ENCODE data around the gene MGAM2.
A peak's percentile ranks its signal among the peaks of the same experiment; 100 is the strongest.

The MGAM2 gene

GRCh38 chr7:142176901-142177300 lies 65.4 kb downstream of the MGAM2 start:
- DNase-seq (ENCODE audit: low spot score), result no peak

GRCh38 chr7:142177869-142178268 lies 66.4 kb downstream of the MGAM2 start:
- no peak for DNase-seq (ENCODE audit: low spot score)

GRCh38 chr7:142180426-142180825 lies 68.9 kb downstream of the MGAM2 start:
- DNase-seq (ENCODE audit: low spot score), result no peak

- no peak for DNase-seq (ENCODE audit: low spot score)
These were observed 69.7 kb downstream of the MGAM2 start for GRCh38 chr7:142181211-142181610.

GRCh38 chr7:142181966-142182365 lies 70.4 kb downstream of the MGAM2 start:
- DNase-seq (ENCODE audit: low spot score), result no peak

- DNase-seq (ENCODE audit: low spot score), result no peak
These were observed 73.6 kb downstream of the MGAM2 start for GRCh38 chr7:142185069-142185468.

GRCh38 chr7:142185801-142186200 lies 74.3 kb downstream of the MGAM2 start:
- no peak for DNase-seq (ENCODE audit: low spot score)

GRCh38 chr7:142188154-142188553 lies 76.6 kb downstream of the MGAM2 start:
- DNase-seq (ENCODE audit: low spot score), result no peak

- peak; percentile 48 for DNase-seq (ENCODE audit: low spot score)
These were observed 77.3 kb downstream of the MGAM2 start for GRCh38 chr7:142188846-142189245.

GRCh38 chr7:142194201-142194600 lies 82.7 kb downstream of the MGAM2 start:
- peak; percentile 74 for DNase-seq (ENCODE audit: low spot score)

- peak; percentile 88 for DNase-seq (ENCODE audit: low spot score)
These were observed 84.7 kb downstream of the MGAM2 start for GRCh38 chr7:142196066-142196840.

- no peak for DNase-seq (ENCODE audit: low spot score)
These were observed 88.7 kb downstream of the MGAM2 start for GRCh38 chr7:142200206-142200605.

GRCh38 chr7:142228537-142229104 lies 117.1 kb downstream of the MGAM2 start:
- DNase-seq (ENCODE audit: low spot score), result no peak

- DNase-seq (ENCODE audit: low spot score), result peak; percentile 35
These were observed 120.2 kb downstream of the MGAM2 start for GRCh38 chr7:142231716-142232115.

GRCh38 chr7:142240546-142240945 lies 129.0 kb downstream of the MGAM2 start:
- DNase-seq (ENCODE audit: low spot score), result no peak

GRCh38 chr7:142243823-142244222 lies 132.3 kb downstream of the MGAM2 start:
- DNase-seq (ENCODE audit: low spot score), result no peak

- no peak for DNase-seq (ENCODE audit: low spot score)
These were observed 136.9 kb downstream of the MGAM2 start for GRCh38 chr7:142248166-142249160.

- DNase-seq (ENCODE audit: low spot score), result no peak
These were observed 138.4 kb downstream of the MGAM2 start for GRCh38 chr7:142249918-142250317.

- DNase-seq (ENCODE audit: low spot score), result no peak
These were observed 139.2 kb downstream of the MGAM2 start for GRCh38 chr7:142250705-142251104.

GRCh38 chr7:142257958-142258357 lies 146.4 kb downstream of the MGAM2 start, which contains the start of gene PRSS58:
PRSS58 (minus strand) TSS chr7:142258058; CDS start chr7:142257707, 351 bp downstream.
- DNase-seq (ENCODE audit: low spot score), result no peak

- DNase-seq (ENCODE audit: low spot score), result peak; percentile 80
These were observed 152.3 kb downstream of the MGAM2 start for GRCh38 chr7:142263598-142264380.

Measured in RKO (cell line).